ENCODE measurements around the gene CCKAR. TPM values are rescaled to one million over a fixed set of nuclear protein-coding genes. Genes with fewer than 3 reads are reported as not detected.

Gene CCKAR
- polyA plus RNA-seq, 2 donors, result not detected

- no peaks in the 10 kb centered on the region for H3K9me3 ChIP-seq (ENCODE audit: control insufficient read depth in 2 of 2, insufficient read depth in 1 of 2, low read depth in 1 of 2, low read length in 1 of 2)
- WGBS, 2 donors, result 88 to 89% methylated on average over 4 of the region's 4 CpGs
- peaks cover 0 to 6% of the 10 kb centered on the region in 2 donors for H3K27me3 ChIP-seq (ENCODE audit: control insufficient read depth in 1 of 2, insufficient read depth in 2 of 2, low read length in 2 of 2)
- H3K4me3 ChIP-seq (ENCODE audit: low read depth in 1 of 2, low read length in 2 of 2), result no peak overlapping the region
- no peak overlapping the region for H3K27ac ChIP-seq (ENCODE audit: low read depth in 2 of 2, low read length in 1 of 2)
- no peaks in the 10 kb centered on the region for H3K4me1 ChIP-seq (ENCODE audit: control insufficient read depth in 2 of 2, insufficient read depth in 2 of 2, low read length in 1 of 2)
- no peaks in the 10 kb centered on the region for H3K36me3 ChIP-seq (ENCODE audit: control insufficient read depth in 2 of 2, insufficient read depth in 2 of 2, low read length in 1 of 2)
Measured at GRCh38 chr4:26493461-26493860, 3.2 kb upstream of the CCKAR start.

GRCh38 chr4:26491449-26492170 is 1.3 kb upstream of the CCKAR start:
- Histone ChIP-seq H3K4me1 (ENCODE audit: control insufficient read depth in 2 of 2, insufficient read depth in 2 of 2, low read length in 1 of 2) (no peaks in the 10 kb centered on the region), H3K9me3 (ENCODE audit: control insufficient read depth in 2 of 2, insufficient read depth in 1 of 2, low read depth in 1 of 2, low read length in 1 of 2) (no peaks in the 10 kb centered on the region), H3K27ac (ENCODE audit: low read depth in 2 of 2, low read length in 1 of 2) (no peak overlapping the region), H3K4me3 (ENCODE audit: low read depth in 1 of 2, low read length in 2 of 2) (no peak overlapping the region), H3K36me3 (ENCODE audit: control insufficient read depth in 2 of 2, insufficient read depth in 2 of 2, low read length in 1 of 2) (no peaks in the 10 kb centered on the region), H3K27me3 (ENCODE audit: control insufficient read depth in 1 of 2, insufficient read depth in 2 of 2, low read length in 2 of 2) (peaks cover 0 to 6% of the 10 kb centered on the region in 2 donors)
- 64 to 67% methylated on average over 7 of the region's 7 CpGs for WGBS, 2 donors

GRCh38 chr4:26490960-26491284 is 638 bp upstream of the CCKAR start:
- H3K27ac ChIP-seq (ENCODE audit: low read depth in 2 of 2, low read length in 1 of 2), result no peak overlapping the region
- 81 to 89% methylated on average over 4 of the region's 4 CpGs for WGBS, 2 donors
- no peaks in the 10 kb centered on the region for H3K9me3 ChIP-seq (ENCODE audit: control insufficient read depth in 2 of 2, insufficient read depth in 1 of 2, low read depth in 1 of 2, low read length in 1 of 2)
- no peaks in the 10 kb centered on the region for H3K36me3 ChIP-seq (ENCODE audit: control insufficient read depth in 2 of 2, insufficient read depth in 2 of 2, low read length in 1 of 2)
- H3K4me3 ChIP-seq (ENCODE audit: low read depth in 1 of 2, low read length in 2 of 2), result no peak overlapping the region
- no peaks in the 10 kb centered on the region for H3K4me1 ChIP-seq (ENCODE audit: control insufficient read depth in 2 of 2, insufficient read depth in 2 of 2, low read length in 1 of 2)
- H3K27me3 ChIP-seq (ENCODE audit: control insufficient read depth in 1 of 2, insufficient read depth in 2 of 2, low read length in 2 of 2), result peaks cover 0 to 6% of the 10 kb centered on the region in 2 donors

GRCh38 chr4:26489101-26489985 is 941 bp downstream of the CCKAR start:
- H3K4me3 ChIP-seq (ENCODE audit: low read depth in 1 of 2, low read length in 2 of 2), result no peak overlapping the region
- H3K9me3 ChIP-seq (ENCODE audit: control insufficient read depth in 2 of 2, insufficient read depth in 1 of 2, low read depth in 1 of 2, low read length in 1 of 2), result no peaks in the 10 kb centered on the region
- H3K36me3 ChIP-seq (ENCODE audit: control insufficient read depth in 2 of 2, insufficient read depth in 2 of 2, low read length in 1 of 2), result no peaks in the 10 kb centered on the region
- peaks cover 0 to 6% of the 10 kb centered on the region in 2 donors for H3K27me3 ChIP-seq (ENCODE audit: control insufficient read depth in 1 of 2, insufficient read depth in 2 of 2, low read length in 2 of 2)
- no peaks in the 10 kb centered on the region for H3K4me1 ChIP-seq (ENCODE audit: control insufficient read depth in 2 of 2, insufficient read depth in 2 of 2, low read length in 1 of 2)
- WGBS, 2 donors, result 85% methylated on average over 19 of the region's 19 CpGs
- H3K27ac ChIP-seq (ENCODE audit: low read depth in 2 of 2, low read length in 1 of 2), result no peak overlapping the region

- H3K36me3 ChIP-seq (ENCODE audit: control insufficient read depth in 2 of 2, insufficient read depth in 2 of 2, low read length in 1 of 2), result no peaks in the 10 kb centered on the region
- no peaks in the 10 kb centered on the region for H3K9me3 ChIP-seq (ENCODE audit: control insufficient read depth in 2 of 2, insufficient read depth in 1 of 2, low read depth in 1 of 2, low read length in 1 of 2)
- H3K27ac ChIP-seq (ENCODE audit: low read depth in 2 of 2, low read length in 1 of 2), result no peak overlapping the region
- no peak overlapping the region for H3K4me3 ChIP-seq (ENCODE audit: low read depth in 1 of 2, low read length in 2 of 2)
- 56 to 71% methylated on average over 7 of the region's 7 CpGs for WGBS, 2 donors
- peaks cover 0 to 2% of the 10 kb centered on the region in 2 donors for H3K4me1 ChIP-seq (ENCODE audit: control insufficient read depth in 2 of 2, insufficient read depth in 2 of 2, low read length in 1 of 2)
- H3K27me3 ChIP-seq (ENCODE audit: control insufficient read depth in 1 of 2, insufficient read depth in 2 of 2, low read length in 2 of 2), result peaks cover 0 to 6% of the 10 kb centered on the region in 2 donors
Measured at GRCh38 chr4:26485684-26486083, 4.6 kb downstream of the CCKAR start.

- Histone ChIP-seq H3K27me3 (ENCODE audit: control insufficient read depth in 1 of 2, insufficient read depth in 2 of 2, low read length in 2 of 2) (no peaks in the 10 kb centered on the region), H3K4me1 (ENCODE audit: control insufficient read depth in 2 of 2, insufficient read depth in 2 of 2, low read length in 1 of 2) (peaks cover 0 to 2% of the 10 kb centered on the region in 2 donors), H3K36me3 (ENCODE audit: control insufficient read depth in 2 of 2, insufficient read depth in 2 of 2, low read length in 1 of 2) (no peaks in the 10 kb centered on the region), H3K4me3 (ENCODE audit: low read depth in 1 of 2, low read length in 2 of 2) (no peak overlapping the region), H3K27ac (ENCODE audit: low read depth in 2 of 2, low read length in 1 of 2) (no peak overlapping the region), H3K9me3 (ENCODE audit: control insufficient read depth in 2 of 2, insufficient read depth in 1 of 2, low read depth in 1 of 2, low read length in 1 of 2) (no peaks in the 10 kb centered on the region)
- WGBS, 2 donors, result 71 to 81% methylated on average over 5 of the region's 5 CpGs
Measured at GRCh38 chr4:26484516-26484915, 5.8 kb downstream of the CCKAR start.

GRCh38 chr4:26484032-26484515 is 6.2 kb downstream of the CCKAR start:
- H3K27ac ChIP-seq (ENCODE audit: low read depth in 2 of 2, low read length in 1 of 2), result no peak overlapping the region
- no peaks in the 10 kb centered on the region for H3K27me3 ChIP-seq (ENCODE audit: control insufficient read depth in 1 of 2, insufficient read depth in 2 of 2, low read length in 2 of 2)
- H3K4me3 ChIP-seq (ENCODE audit: low read depth in 1 of 2, low read length in 2 of 2), result no peak overlapping the region
- no peaks in the 10 kb centered on the region for H3K9me3 ChIP-seq (ENCODE audit: control insufficient read depth in 2 of 2, insufficient read depth in 1 of 2, low read depth in 1 of 2, low read length in 1 of 2)
- no peaks in the 10 kb centered on the region for H3K36me3 ChIP-seq (ENCODE audit: control insufficient read depth in 2 of 2, insufficient read depth in 2 of 2, low read length in 1 of 2)
- peaks cover 0 to 2% of the 10 kb centered on the region in 2 donors for H3K4me1 ChIP-seq (ENCODE audit: control insufficient read depth in 2 of 2, insufficient read depth in 2 of 2, low read length in 1 of 2)
- 27 to 41% methylated on average over 2 of the region's 2 CpGs for WGBS, 2 donors

GRCh38 chr4:26482508-26483462 is 7.5 kb downstream of the CCKAR start:
- no peaks in the 10 kb centered on the region for H3K9me3 ChIP-seq (ENCODE audit: control insufficient read depth in 2 of 2, insufficient read depth in 1 of 2, low read depth in 1 of 2, low read length in 1 of 2)
- H3K27me3 ChIP-seq (ENCODE audit: control insufficient read depth in 1 of 2, insufficient read depth in 2 of 2, low read length in 2 of 2), result no peaks in the 10 kb centered on the region
- 66 to 72% methylated on average over 3 of the region's 3 CpGs for WGBS, 2 donors
- peaks cover 0 to 2% of the 10 kb centered on the region in 2 donors for H3K4me1 ChIP-seq (ENCODE audit: control insufficient read depth in 2 of 2, insufficient read depth in 2 of 2, low read length in 1 of 2)
- no peak overlapping the region for H3K4me3 ChIP-seq (ENCODE audit: low read depth in 1 of 2, low read length in 2 of 2)
- no peak overlapping the region for H3K27ac ChIP-seq (ENCODE audit: low read depth in 2 of 2, low read length in 1 of 2)
- no peaks in the 10 kb centered on the region for H3K36me3 ChIP-seq (ENCODE audit: control insufficient read depth in 2 of 2, insufficient read depth in 2 of 2, low read length in 1 of 2)

- Histone ChIP-seq H3K36me3 (ENCODE audit: control insufficient read depth in 2 of 2, insufficient read depth in 2 of 2, low read length in 1 of 2) (no peaks in the 10 kb centered on the region), H3K4me3 (ENCODE audit: low read depth in 1 of 2, low read length in 2 of 2) (no peak overlapping the region), H3K27me3 (ENCODE audit: control insufficient read depth in 1 of 2, insufficient read depth in 2 of 2, low read length in 2 of 2) (no peaks in the 10 kb centered on the region), H3K9me3 (ENCODE audit: control insufficient read depth in 2 of 2, insufficient read depth in 1 of 2, low read depth in 1 of 2, low read length in 1 of 2) (no peaks in the 10 kb centered on the region), H3K27ac (ENCODE audit: low read depth in 2 of 2, low read length in 1 of 2) (no peak overlapping the region), H3K4me1 (ENCODE audit: control insufficient read depth in 2 of 2, insufficient read depth in 2 of 2, low read length in 1 of 2) (peaks cover 0 to 2% of the 10 kb centered on the region in 2 donors)
- WGBS, 2 donors, result 81 to 85% methylated on average over 13 of the region's 13 CpGs
Measured at GRCh38 chr4:26478330-26478729, 12.0 kb downstream of the CCKAR start.
